Activated T-helper 17 cell treated with anti-CD3 and anti-CD28 coated beads, Interleukin-2, amount 50 U/mL, for 72 hours (primary cell): ENCODE results near the gene FSTL4. TPM values are rescaled to one million over a fixed set of nuclear protein-coding genes. Genes with fewer than 3 reads are reported as not detected.
A peak's percentile ranks its signal among the peaks of the same experiment; 100 is the strongest.

Experiments used
- ATAC-seq: fragments of 150-1000 bp; cut with Tn5 transposase; replicated peaks from 2 replicates; pipeline ENCODE4 v1.10.0; 2021; ENCODE audit warnings: mild to moderate bottlenecking, moderate library complexity
- H3K27ac Mint-ChIP-seq: one replicate; pipeline ENCODE4 v1.8.0; 2022; ENCODE audit warnings: mixed read lengths
- H3K27me3 Mint-ChIP-seq: one replicate; pipeline ENCODE4 v1.8.0; 2022; ENCODE audit warnings: mixed read lengths
- H3K36me3 Mint-ChIP-seq: one replicate; pipeline ENCODE4 v1.8.0; 2022; ENCODE audit warnings: low read depth, mild to moderate bottlenecking, mixed read lengths
- H3K4me1 Mint-ChIP-seq: one replicate; pipeline ENCODE4 v1.8.0; 2022; ENCODE audit warnings: mixed read lengths
- H3K4me3 Mint-ChIP-seq: one replicate; pipeline ENCODE4 v1.8.0; 2022; ENCODE audit warnings: mild to moderate bottlenecking, mixed read lengths
- H3K9me3 Mint-ChIP-seq: one replicate; pipeline ENCODE4 v1.8.0; 2022; ENCODE audit warnings: mixed read lengths
- total RNA-seq, 2 donors: library from RNA; stranded (reverse); gene quantifications; one replicate each; pipeline ENCODE4 v1.2.3, GENCODE V29; 2022

FSTL4 gene
- total RNA-seq, 2 donors from 2014 or later = 0.24 TPM; not detected in 1

- Mint-ChIP-seq H3K27ac (no peak overlapping the region), H3K4me3 (no peak overlapping the region), H3K4me1 (no peaks in the 10 kb centered on the region), H3K27me3 (no peaks in the 10 kb centered on the region), H3K36me3 (no peaks in the 10 kb centered on the region), H3K9me3 (no peaks in the 10 kb centered on the region)
- no peak for ATAC-seq
Observed at GRCh38 chr5:133338504-133339355, 273.6 kb downstream of the FSTL4 start.

DNA sequence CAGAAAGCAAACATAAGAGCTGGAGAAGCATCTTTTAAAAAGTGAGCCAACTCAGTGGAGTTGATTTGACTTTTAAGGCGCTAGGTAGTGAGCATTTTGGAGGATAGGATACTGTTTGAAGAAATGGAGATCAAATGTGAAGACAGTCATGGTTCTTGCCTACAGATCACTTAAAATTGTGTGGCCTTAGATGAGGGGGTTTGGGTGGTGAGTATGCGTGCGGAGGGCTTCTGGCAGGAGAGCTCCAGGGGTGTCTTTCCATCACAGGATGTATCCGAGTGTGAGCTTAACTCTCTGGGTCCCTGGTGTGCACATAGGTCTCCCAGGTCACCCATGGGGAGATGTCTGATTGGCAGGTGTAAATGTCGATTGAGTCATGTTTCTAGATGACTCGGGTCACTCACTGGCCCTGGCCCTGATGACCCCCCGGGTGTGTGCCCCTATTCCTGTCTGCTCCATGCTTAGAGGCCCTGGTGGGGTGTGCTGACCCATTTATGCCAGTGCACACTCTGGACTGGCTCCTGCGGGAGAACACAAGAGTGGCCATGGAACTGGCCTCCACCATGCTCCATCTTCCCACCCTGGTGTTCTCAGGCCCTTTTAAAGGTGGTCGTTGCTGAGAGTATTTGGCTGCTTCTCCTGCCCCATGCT is 274.4 kb downstream of the FSTL4 start:
- no peaks in the 10 kb centered on the region for H3K27me3 Mint-ChIP-seq
- H3K9me3 Mint-ChIP-seq = no peaks in the 10 kb centered on the region
- no peak overlapping the region for H3K27ac Mint-ChIP-seq
- H3K36me3 Mint-ChIP-seq = no peaks in the 10 kb centered on the region
- H3K4me3 Mint-ChIP-seq = no peak overlapping the region
- H3K4me1 Mint-ChIP-seq = peaks cover 1% of the 10 kb centered on the region
- ATAC-seq = no peak

DNA sequence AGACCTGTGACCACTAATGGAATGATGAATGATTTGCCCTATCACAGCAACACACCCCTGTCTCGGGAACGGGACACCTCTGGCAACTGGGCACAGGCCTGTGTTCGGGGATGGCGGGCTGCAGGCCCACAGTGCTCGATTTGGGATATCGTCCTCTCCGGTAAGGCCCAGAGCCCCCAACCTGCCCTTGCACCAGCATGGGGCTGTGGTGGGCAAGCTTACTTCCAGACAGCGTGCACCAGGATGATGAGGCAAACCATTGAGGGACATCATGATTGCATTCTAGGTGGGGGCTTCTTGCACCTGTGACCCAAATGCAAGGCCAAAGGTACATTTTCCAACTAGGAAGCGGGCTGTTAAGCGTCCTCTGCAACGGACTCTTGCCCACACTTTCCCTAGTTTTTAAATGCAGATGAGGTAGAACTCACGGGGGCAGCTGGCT is 275.4 kb downstream of the FSTL4 start:
- Mint-ChIP-seq H3K36me3 (no peaks in the 10 kb centered on the region), H3K27me3 (no peaks in the 10 kb centered on the region), H3K27ac (no peak overlapping the region), H3K9me3 (no peaks in the 10 kb centered on the region), H3K4me3 (no peak overlapping the region), H3K4me1 (peaks cover 4% of the 10 kb centered on the region)
- no peak for ATAC-seq

DNA sequence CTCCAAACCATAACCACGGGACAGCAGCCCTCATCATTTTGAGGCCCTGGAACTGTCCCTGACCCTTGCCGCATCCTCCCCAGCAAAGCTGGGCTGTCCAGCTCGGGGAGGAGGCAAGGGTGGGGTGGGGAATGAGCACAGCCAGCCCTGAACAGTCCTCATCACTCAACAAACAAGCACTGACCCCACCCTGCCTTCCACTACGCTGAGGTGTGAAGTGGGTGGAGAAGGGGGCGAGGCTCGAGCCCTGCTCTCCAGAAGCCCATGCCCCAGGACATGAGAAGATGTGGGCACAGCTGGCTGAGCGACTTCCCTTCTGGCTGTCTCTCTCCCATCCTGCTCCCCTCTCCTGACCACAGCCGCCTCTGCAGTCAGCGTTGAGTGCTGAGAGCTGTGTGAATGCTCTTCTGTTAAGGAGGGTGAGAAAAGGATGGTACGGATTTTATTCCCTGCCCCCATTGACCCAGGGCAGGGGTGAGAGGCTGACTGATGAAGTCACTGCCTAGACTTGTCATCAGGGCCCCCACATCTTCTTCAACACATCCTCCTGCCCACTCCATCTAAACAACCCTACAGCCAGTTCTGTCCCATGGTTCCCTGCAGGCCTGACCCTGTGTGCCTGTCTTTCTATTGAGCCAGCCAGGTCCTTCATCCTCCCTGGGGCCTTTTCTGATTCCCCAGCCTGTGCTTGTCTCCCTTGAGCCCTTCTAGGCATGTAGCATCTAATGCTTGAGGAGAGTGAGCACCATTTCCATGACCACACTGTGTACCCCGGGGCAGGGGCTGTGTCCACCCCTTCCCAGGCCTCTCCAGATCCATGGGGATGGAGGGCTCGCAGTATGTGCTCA is 276.0 kb downstream of the FSTL4 start:
- Mint-ChIP-seq H3K27ac (no peak overlapping the region), H3K4me3 (no peak overlapping the region), H3K36me3 (no peaks in the 10 kb centered on the region), H3K4me1 (peaks cover 4% of the 10 kb centered on the region), H3K27me3 (no peaks in the 10 kb centered on the region), H3K9me3 (no peaks in the 10 kb centered on the region)
- ATAC-seq = no peak

DNA sequence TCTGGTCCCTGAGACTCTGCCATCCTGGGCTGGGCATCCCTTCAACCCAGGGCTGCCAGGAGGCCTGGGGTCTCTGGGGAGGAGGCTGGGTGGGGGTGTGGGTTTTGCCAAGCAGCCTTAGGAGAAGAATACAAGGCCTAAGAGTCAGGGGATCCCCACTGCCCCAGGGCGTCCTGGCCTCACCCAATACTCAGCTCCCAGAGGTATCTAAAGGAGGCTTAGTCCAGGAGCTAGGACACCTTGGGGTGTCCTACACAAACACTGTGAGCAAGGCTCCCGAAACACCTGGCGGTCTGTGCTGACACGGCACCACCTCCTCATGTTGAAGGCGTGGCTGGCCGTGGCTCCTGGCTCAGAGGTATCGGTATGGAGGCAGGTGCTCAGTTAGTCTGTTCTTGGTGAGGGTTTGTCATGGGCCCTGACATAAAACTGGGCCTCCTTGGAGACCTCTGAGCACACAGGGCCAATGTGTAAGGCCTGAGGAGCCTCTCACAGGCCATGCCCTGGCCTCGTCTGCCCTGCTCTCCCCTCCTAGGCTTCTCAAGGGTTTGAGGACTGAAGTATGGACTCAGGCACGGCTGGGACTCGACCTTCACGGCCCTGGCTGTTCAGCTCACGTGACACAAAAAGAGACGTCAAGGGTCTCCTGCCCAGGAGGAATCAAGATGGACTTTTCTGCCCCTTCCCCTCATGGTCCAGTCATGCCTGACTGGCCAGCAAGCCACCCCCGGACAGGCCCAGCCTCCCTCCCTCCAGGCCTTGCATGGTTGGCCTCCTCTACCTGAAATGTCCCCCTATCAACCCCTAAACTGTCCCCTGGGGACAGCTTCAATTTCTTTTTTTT is 277.3 kb downstream of the FSTL4 start:
- Mint-ChIP-seq H3K36me3 (no peaks in the 10 kb centered on the region), H3K27me3 (no peaks in the 10 kb centered on the region), H3K4me3 (no peak overlapping the region), H3K4me1 (peaks cover 4% of the 10 kb centered on the region), H3K27ac (no peak overlapping the region), H3K9me3 (no peaks in the 10 kb centered on the region)
- ATAC-seq = no peak

DNA sequence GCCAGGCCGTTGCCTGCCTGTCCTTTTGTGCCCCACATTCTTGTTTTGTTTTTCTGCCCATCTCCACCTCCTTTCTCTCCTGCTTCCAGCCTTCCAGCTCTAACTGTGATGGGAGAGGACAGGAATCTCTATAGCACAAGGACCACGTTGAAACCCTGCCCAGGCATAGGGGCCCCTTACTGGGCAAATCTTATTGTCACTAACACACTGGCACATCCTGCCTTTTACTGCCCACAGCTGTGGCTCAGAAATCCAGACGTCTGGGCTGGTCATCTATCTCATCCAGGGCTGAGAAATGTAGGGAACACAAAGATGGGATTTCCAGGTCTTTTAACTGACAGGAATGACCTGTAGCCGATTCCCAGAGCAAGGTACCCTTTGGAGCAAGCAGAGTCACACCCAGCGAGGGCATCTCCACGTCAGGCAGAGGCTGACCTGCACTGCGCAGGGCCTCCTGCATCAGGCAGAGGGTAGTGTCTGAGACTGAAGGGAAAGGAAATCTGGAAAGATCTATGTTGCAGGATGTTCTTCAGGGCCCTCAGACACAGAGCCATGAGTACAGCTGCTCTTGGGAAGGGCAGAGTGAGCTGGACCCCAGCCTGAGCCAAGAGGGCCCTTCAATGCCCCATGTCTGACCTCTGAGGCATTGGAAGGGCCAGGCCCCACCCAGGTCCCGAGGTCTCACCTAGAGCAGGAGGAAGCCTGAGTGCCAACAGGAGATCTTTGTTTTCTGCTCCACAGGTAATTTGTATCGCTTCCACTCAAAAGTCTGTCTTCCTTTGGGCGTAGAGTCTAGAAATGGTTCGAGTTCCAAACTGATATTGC is 278.8 kb downstream of the FSTL4 start:
- H3K4me3 Mint-ChIP-seq = no peak overlapping the region
- H3K27me3 Mint-ChIP-seq = no peaks in the 10 kb centered on the region
- no peaks in the 10 kb centered on the region for H3K36me3 Mint-ChIP-seq
- H3K9me3 Mint-ChIP-seq = no peaks in the 10 kb centered on the region
- H3K27ac Mint-ChIP-seq = no peak overlapping the region
- ATAC-seq = no peak
- peaks cover 4% of the 10 kb centered on the region for H3K4me1 Mint-ChIP-seq

DNA sequence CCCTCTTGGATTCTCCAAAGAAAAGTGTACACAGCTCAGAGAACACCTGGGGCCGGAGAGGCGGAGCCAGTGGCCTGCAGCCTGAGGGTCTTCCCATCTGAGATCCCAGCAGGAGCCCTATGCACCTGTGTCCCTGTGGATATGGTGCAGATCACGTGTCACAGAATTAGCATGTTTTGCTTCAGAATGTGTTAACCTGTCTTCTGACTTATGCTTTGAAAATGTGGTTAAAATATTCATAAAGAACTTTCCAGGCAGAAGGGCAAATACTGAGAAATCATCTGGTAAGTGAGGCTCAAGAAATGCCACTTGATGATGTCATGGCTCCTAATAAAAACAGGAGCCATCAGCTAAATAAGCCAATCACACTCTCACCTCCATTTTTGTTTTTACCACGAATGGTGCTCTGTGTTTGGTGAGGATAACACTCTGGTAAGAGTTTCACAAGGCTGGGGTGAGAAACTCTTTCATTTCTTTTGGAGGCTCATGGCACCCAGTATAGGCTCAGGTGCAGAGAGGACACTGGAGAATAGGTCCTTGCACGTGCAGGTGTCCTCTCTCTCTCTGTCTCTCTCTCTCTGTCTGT is 279.8 kb downstream of the FSTL4 start:
- no peak overlapping the region for H3K4me3 Mint-ChIP-seq
- no peaks in the 10 kb centered on the region for H3K36me3 Mint-ChIP-seq
- peak; percentile 55 for ATAC-seq
- H3K4me1 Mint-ChIP-seq = peaks cover 4% of the 10 kb centered on the region
- H3K9me3 Mint-ChIP-seq = no peaks in the 10 kb centered on the region
- no peaks in the 10 kb centered on the region for H3K27me3 Mint-ChIP-seq
- H3K27ac Mint-ChIP-seq = no peak overlapping the region

DNA sequence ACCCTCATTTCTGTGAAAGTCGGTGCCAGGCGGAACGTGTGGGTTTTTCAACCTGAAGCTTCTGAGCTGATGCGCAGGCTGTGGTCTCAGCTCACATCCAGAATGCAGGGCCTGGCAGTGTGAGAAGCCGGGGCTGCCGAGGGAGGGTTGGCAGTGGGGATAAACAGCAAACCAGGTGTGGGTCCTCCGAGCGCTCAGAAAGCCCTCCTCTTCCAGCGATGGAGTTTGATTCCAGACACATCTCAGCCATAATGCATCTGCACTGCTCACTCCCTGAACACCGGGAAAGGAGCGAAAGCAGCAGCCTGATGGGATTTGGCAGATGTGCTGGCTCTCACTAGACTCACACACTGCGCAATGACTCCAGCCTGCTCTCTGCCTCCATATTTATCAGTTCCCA is 280.4 kb downstream of the FSTL4 start:
- Mint-ChIP-seq H3K36me3 (no peaks in the 10 kb centered on the region), H3K4me3 (no peak overlapping the region), H3K9me3 (no peaks in the 10 kb centered on the region), H3K27ac (no peak overlapping the region), H3K27me3 (no peaks in the 10 kb centered on the region), H3K4me1 (peaks cover 4% of the 10 kb centered on the region)
- no peak for ATAC-seq

DNA sequence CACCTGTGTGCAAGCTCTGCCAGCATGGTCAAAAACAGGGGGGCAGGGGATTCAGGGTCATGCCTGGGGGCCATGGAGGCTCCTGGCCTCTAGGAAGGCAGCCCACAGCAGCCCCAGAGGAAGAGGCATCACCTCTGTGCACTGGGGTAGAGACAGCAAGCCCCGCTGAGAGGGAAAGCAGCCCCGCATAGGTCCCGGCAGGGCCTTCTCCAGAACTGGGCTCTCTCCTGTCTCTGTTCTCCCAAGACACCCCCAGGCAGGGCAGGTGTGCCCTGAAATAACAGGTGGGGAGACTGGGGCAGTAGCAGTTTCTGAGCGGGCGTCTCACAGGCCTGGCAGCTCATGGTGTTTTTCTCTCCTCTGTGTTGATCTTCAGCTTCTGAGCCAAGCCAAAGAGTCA is 281.4 kb downstream of the FSTL4 start:
- Mint-ChIP-seq H3K27ac (no peak overlapping the region), H3K4me1 (peaks cover 4% of the 10 kb centered on the region), H3K36me3 (no peaks in the 10 kb centered on the region), H3K27me3 (no peaks in the 10 kb centered on the region), H3K9me3 (no peaks in the 10 kb centered on the region), H3K4me3 (no peak overlapping the region)
- no peak for ATAC-seq

- Mint-ChIP-seq H3K27ac (no peak overlapping the region), H3K36me3 (no peaks in the 10 kb centered on the region), H3K27me3 (no peaks in the 10 kb centered on the region), H3K9me3 (no peaks in the 10 kb centered on the region), H3K4me1 (peaks cover 4% of the 10 kb centered on the region), H3K4me3 (no peak overlapping the region)
- ATAC-seq = no peak
Observed at GRCh38 chr5:133328800-133329199, 283.5 kb downstream of the FSTL4 start.

GRCh38 chr5:133327946-133328401 is 284.4 kb downstream of the FSTL4 start:
- no peaks in the 10 kb centered on the region for H3K36me3 Mint-ChIP-seq
- peaks cover 4% of the 10 kb centered on the region for H3K4me1 Mint-ChIP-seq
- H3K9me3 Mint-ChIP-seq = no peaks in the 10 kb centered on the region
- ATAC-seq = no peak
- H3K4me3 Mint-ChIP-seq = no peak overlapping the region
- no peak overlapping the region for H3K27ac Mint-ChIP-seq
- no peaks in the 10 kb centered on the region for H3K27me3 Mint-ChIP-seq

- Mint-ChIP-seq H3K27ac (no peak overlapping the region), H3K27me3 (no peaks in the 10 kb centered on the region), H3K36me3 (peaks cover 8% of the 10 kb centered on the region), H3K4me1 (peaks cover 6% of the 10 kb centered on the region), H3K9me3 (no peaks in the 10 kb centered on the region), H3K4me3 (no peak overlapping the region)
- ATAC-seq = no peak
Observed at GRCh38 chr5:133326361-133326760, 286.0 kb downstream of the FSTL4 start.

DNA sequence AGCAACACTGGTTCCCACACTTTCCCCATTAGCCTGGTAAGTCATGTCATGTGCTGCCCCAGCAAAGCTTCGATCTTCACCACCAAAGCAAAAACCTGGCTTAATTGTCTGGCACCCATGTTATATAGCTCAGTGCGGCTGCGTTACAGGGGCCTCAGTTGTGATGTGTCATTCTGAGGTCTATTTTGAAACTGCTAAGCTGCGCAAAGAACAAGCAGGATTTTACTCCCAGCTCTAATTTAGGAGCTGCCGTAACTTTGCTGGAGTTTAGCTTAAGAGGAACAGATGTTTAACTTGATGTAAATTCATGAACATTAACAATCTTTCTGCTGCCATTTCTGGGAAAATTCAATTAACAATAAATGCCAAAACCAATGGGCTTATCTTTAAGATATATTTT is 286.5 kb downstream of the FSTL4 start:
- no peak overlapping the region for H3K4me3 Mint-ChIP-seq
- H3K36me3 Mint-ChIP-seq = peaks cover 8% of the 10 kb centered on the region
- no peak overlapping the region for H3K27ac Mint-ChIP-seq
- H3K9me3 Mint-ChIP-seq = no peaks in the 10 kb centered on the region
- ATAC-seq = no peak
- H3K27me3 Mint-ChIP-seq = no peaks in the 10 kb centered on the region
- H3K4me1 Mint-ChIP-seq = peaks cover 6% of the 10 kb centered on the region
